MM.1S (cell line): ENCODE data around the gene MAML3.

Experiments used
- DNase-seq: peaks from one replicate; pipeline ENCODE4 v3.0.0-alpha.2; 2015
- H2AFZ ChIP-seq: fragments of 300-600 bp; sonication (generic); 2 replicates; pipeline ENCODE4 v1.6.0; 2016; ENCODE audit warnings: antibody characterized with exemption, low read length
- H3F3A ChIP-seq: fragments of 300-600 bp; sonication (generic); 2 replicates; pipeline ENCODE4 v1.6.1; 2016; ENCODE audit warnings: mild to moderate bottlenecking, antibody characterized with exemption, low read length, moderate library complexity, mixed read lengths; ENCODE audit not compliant: insufficient read depth
- H3K27ac ChIP-seq: fragments of 300-600 bp; sonication (generic); 2 replicates; pipeline ENCODE4 v1.5.1; 2016; ENCODE audit warnings: mild to moderate bottlenecking, low read length
- H3K27me3 ChIP-seq: fragments of 300-600 bp; sonication (generic); replicated peaks from 2 replicates; pipeline ENCODE4 v1.6.0; 2016; ENCODE audit warnings: low read length; ENCODE audit not compliant: insufficient read depth
- H3K36me3 ChIP-seq: fragments of 300-600 bp; sonication (generic); replicated peaks from 2 replicates; pipeline ENCODE4 v1.6.1; 2016; ENCODE audit warnings: mild to moderate bottlenecking, low read length, mixed read lengths; ENCODE audit not compliant: insufficient read depth
- H3K4me1 ChIP-seq: fragments of 300-600 bp; sonication (generic); 2 replicates; pipeline ENCODE4 v1.6.1; 2016; ENCODE audit warnings: low read length, mixed read lengths
- H3K4me2 ChIP-seq: fragments of 300-600 bp; sonication (generic); 2 replicates; pipeline ENCODE4 v1.6.0; 2016; ENCODE audit warnings: low read depth, low read length
- H3K4me3 ChIP-seq: fragments of 300-600 bp; sonication (generic); 2 replicates; pipeline ENCODE4 v1.5.1; 2016; ENCODE audit warnings: low read length, mixed read lengths
- H3K79me2 ChIP-seq: fragments of 300-600 bp; sonication (generic); 2 replicates; pipeline ENCODE4 v1.6.1; 2016; ENCODE audit warnings: mixed run types, low read length, mixed read lengths
- H3K9ac ChIP-seq: fragments of 300-600 bp; sonication (generic); 2 replicates; pipeline ENCODE4 v1.6.1; 2016; ENCODE audit warnings: low read length, mixed read lengths
- H3K9me2 ChIP-seq: fragments of 300-600 bp; sonication (generic); replicated peaks from 2 replicates; pipeline ENCODE4 v1.6.1; 2016; ENCODE audit warnings: mild to moderate bottlenecking, low read length, mixed read lengths; ENCODE audit not compliant: insufficient read depth
- H3K9me3 ChIP-seq: fragments of 300-600 bp; sonication (generic); replicated peaks from 2 replicates; pipeline ENCODE4 v1.6.1; 2016; ENCODE audit warnings: mild to moderate bottlenecking, low read length, mixed read lengths; ENCODE audit not compliant: insufficient read depth
- H4K20me1 ChIP-seq: fragments of 300-600 bp; sonication (generic); 2 replicates; pipeline ENCODE4 v1.6.1; 2016; ENCODE audit warnings: mild to moderate bottlenecking, low read length, moderate library complexity, mixed read lengths; ENCODE audit not compliant: insufficient read depth
- EZH2 ChIP-seq: fragments of 300-600 bp; sonication (generic); optimal IDR thresholded peaks from 2 replicates; pipeline ENCODE3; 2017; ENCODE audit warnings: low read depth, mild to moderate bottlenecking, antibody characterized with exemption, low read length, mixed read lengths
- EZH2phosphoT487 ChIP-seq: fragments of 300-600 bp; sonication (generic); IDR thresholded peaks from 2 replicates; pipeline ENCODE4 v1.6.1; 2018; ENCODE audit warnings: antibody characterized with exemption, low read length
- TF ChIP-seq, protein P1 (sequence below): fragments of 300-600 bp; sonication (generic); IDR thresholded peaks from 2 replicates; pipeline ENCODE4 v1.5.1; 2016; ENCODE audit warnings: antibody characterized with exemption, low read length, mixed read lengths

The MAML3 gene

DNA sequence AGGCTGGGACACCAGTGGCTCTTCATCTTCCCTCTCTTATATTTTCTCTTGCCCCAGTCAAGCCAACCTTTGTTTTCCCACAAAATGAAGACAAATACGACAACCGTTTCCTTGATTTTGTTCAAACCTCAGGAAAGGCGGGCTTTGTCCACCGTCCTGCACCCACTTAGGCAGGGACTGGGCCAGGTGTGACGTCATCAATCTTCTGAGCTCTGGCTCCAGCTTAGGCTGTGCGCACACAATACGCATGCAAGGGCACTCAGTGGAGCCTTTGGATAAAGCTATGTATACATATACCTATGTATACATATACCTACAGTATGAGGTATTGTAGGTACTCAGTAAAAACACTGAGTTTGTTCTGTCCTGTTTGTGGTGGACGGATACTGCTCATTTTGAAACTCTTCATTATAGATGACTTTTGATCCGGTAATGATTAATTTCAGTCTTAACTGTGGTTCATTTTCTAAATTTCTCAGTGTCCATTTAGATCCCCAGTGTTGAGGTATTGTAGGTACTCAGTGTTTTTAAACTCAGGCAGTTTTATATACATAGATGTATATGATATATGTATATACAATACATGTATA lies 293.5 kb downstream of the MAML3 start:
- no peak overlapping the region for H3K9ac ChIP-seq
- H4K20me1 ChIP-seq = no peaks in the 10 kb centered on the region
- no peak for DNase-seq
- H3K79me2 ChIP-seq = no peaks in the 10 kb centered on the region
- H3K4me1 ChIP-seq = no peaks in the 10 kb centered on the region
- H3K36me3 ChIP-seq = no peaks in the 10 kb centered on the region
- H3F3A ChIP-seq = no peaks in the 10 kb centered on the region
- no peaks in the 10 kb centered on the region for H3K27me3 ChIP-seq
- H3K27ac ChIP-seq = no peak overlapping the region
- no peak overlapping the region for H2AFZ ChIP-seq
- H3K9me3 ChIP-seq = no peaks in the 10 kb centered on the region
- no peak overlapping the region for H3K4me2 ChIP-seq
- no peak overlapping the region for H3K4me3 ChIP-seq
- no peaks in the 10 kb centered on the region for H3K9me2 ChIP-seq
- TF ChIP-seq EZH2phosphoT487 (no peak), EZH2 (no peak)

- Histone ChIP-seq H3K4me3 (no peak overlapping the region), H3K36me3 (no peaks in the 10 kb centered on the region), H3K4me1 (no peaks in the 10 kb centered on the region), H3K27me3 (no peaks in the 10 kb centered on the region), H3K79me2 (no peaks in the 10 kb centered on the region), H3K9me2 (no peaks in the 10 kb centered on the region), H4K20me1 (no peaks in the 10 kb centered on the region), H2AFZ (no peak overlapping the region), H3K9ac (no peak overlapping the region), H3K9me3 (no peaks in the 10 kb centered on the region), H3F3A (no peaks in the 10 kb centered on the region), H3K4me2 (no peak overlapping the region), H3K27ac (no peak overlapping the region)
- DNase-seq = no peak
- no peak for TF ChIP-seq EZH2phosphoT487
- TF ChIP-seq, protein P1, sequence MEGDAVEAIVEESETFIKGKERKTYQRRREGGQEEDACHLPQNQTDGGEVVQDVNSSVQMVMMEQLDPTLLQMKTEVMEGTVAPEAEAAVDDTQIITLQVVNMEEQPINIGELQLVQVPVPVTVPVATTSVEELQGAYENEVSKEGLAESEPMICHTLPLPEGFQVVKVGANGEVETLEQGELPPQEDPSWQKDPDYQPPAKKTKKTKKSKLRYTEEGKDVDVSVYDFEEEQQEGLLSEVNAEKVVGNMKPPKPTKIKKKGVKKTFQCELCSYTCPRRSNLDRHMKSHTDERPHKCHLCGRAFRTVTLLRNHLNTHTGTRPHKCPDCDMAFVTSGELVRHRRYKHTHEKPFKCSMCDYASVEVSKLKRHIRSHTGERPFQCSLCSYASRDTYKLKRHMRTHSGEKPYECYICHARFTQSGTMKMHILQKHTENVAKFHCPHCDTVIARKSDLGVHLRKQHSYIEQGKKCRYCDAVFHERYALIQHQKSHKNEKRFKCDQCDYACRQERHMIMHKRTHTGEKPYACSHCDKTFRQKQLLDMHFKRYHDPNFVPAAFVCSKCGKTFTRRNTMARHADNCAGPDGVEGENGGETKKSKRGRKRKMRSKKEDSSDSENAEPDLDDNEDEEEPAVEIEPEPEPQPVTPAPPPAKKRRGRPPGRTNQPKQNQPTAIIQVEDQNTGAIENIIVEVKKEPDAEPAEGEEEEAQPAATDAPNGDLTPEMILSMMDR = no peak
- no peak for TF ChIP-seq EZH2
Observed at GRCh38 chr4:139859876-139860275, 294.1 kb downstream of the MAML3 start.

- no peak for DNase-seq
- Histone ChIP-seq H3K79me2 (no peaks in the 10 kb centered on the region), H3K4me2 (no peak overlapping the region), H3F3A (no peaks in the 10 kb centered on the region), H3K9ac (no peak overlapping the region), H3K4me1 (no peaks in the 10 kb centered on the region), H3K9me2 (no peaks in the 10 kb centered on the region), H3K36me3 (no peaks in the 10 kb centered on the region), H3K9me3 (no peaks in the 10 kb centered on the region), H3K27me3 (no peaks in the 10 kb centered on the region), H4K20me1 (no peaks in the 10 kb centered on the region), H2AFZ (no peak overlapping the region), H3K27ac (no peak overlapping the region), H3K4me3 (no peak overlapping the region)
- TF ChIP-seq, protein P1 = no peak
- no peak for TF ChIP-seq EZH2phosphoT487
- TF ChIP-seq EZH2 = no peak
Observed at GRCh38 chr4:139858436-139859205, 295.4 kb downstream of the MAML3 start.

GRCh38 chr4:139857977-139858376 lies 296.0 kb downstream of the MAML3 start:
- no peaks in the 10 kb centered on the region for H3F3A ChIP-seq
- H3K4me1 ChIP-seq = no peaks in the 10 kb centered on the region
- H3K4me2 ChIP-seq = no peak overlapping the region
- H4K20me1 ChIP-seq = no peaks in the 10 kb centered on the region
- no peak overlapping the region for H2AFZ ChIP-seq
- H3K79me2 ChIP-seq = no peaks in the 10 kb centered on the region
- DNase-seq = no peak
- no peak overlapping the region for H3K9ac ChIP-seq
- no peaks in the 10 kb centered on the region for H3K9me3 ChIP-seq
- H3K27ac ChIP-seq = no peak overlapping the region
- no peaks in the 10 kb centered on the region for H3K9me2 ChIP-seq
- no peak for TF ChIP-seq EZH2
- TF ChIP-seq, protein P1 = no peak
- no peak for TF ChIP-seq EZH2phosphoT487
- H3K27me3 ChIP-seq = no peaks in the 10 kb centered on the region
- no peak overlapping the region for H3K4me3 ChIP-seq
- H3K36me3 ChIP-seq = no peaks in the 10 kb centered on the region
